CD4-positive, alpha-beta T cell (primary cell): ENCODE data around the gene SLC25A31. TPM values are rescaled to one million over a fixed set of nuclear protein-coding genes. Genes with fewer than 3 reads are reported as not detected.

Experiments
- ATAC-seq: fragments of 200-7000 bp; cut with Tn5 transposase; one replicate; pipeline ENCODE4 v1.10.0; 2022; ENCODE audit warnings: mild to moderate bottlenecking; ENCODE audit not compliant: poor library complexity
- CTCF ChIA-PET: fragments of 350-600 bp; sonication (Branson Sonifier 250); formaldehyde crosslinking; loops from one replicate; lab custom pipeline; 2021; ENCODE audit warnings: antibody characterized with exemption, inconsistent platforms; lab: Charles Lee
- POLR2A ChIA-PET: fragments of 350-600 bp; sonication (Branson Sonifier 250); formaldehyde crosslinking; loops from one replicate; lab custom pipeline; 2021; ENCODE audit warnings: antibody characterized with exemption, inconsistent platforms; lab: Charles Lee
- DNase-seq, 14 experiments: peaks; one replicate each; pipeline ENCODE4 v3.0.0-alpha.2; 2013 to 2020; ENCODE audit warnings: mixed read lengths in 2 of 14
- H3K27ac ChIP-seq, 2 donors: one replicate each; pipeline versions ENCODE4 v1.5.1 to v1.7.0; 2013; ENCODE audit warnings: low read length in 2 of 2, low read depth in 1 of 2, mild to moderate bottlenecking in 1 of 2
- H3K27me3 ChIP-seq, 2 experiments: 1 replicate in 1 of 2; 2 replicates in 1 of 2; pipeline versions ENCODE4 v1.6.1 to v1.7.0; 2013; ENCODE audit warnings: low read length in 2 of 2, control low read depth in 1 of 2, mild to moderate bottlenecking in 1 of 2, moderate library complexity in 1 of 2; ENCODE audit not compliant: insufficient read depth in 2 of 2, control insufficient read depth in 1 of 2
- H3K36me3 ChIP-seq: one replicate; pipeline ENCODE4 v1.6.1; 2013; ENCODE audit warnings: low read length, control low read depth; ENCODE audit not compliant: insufficient read depth
- H3K4me1 ChIP-seq: one replicate; pipeline ENCODE4 v1.6.1; 2013; ENCODE audit warnings: low read length, control low read depth; ENCODE audit not compliant: insufficient read depth
- H3K4me3 ChIP-seq: one replicate; pipeline ENCODE4 v1.5.1; 2013; ENCODE audit warnings: mild to moderate bottlenecking, low read length, moderate library complexity
- H3K9me3 ChIP-seq, 2 experiments: 1 replicate in 1 of 2; 2 replicates in 1 of 2; pipeline versions ENCODE4 v1.6.1 to v1.7.0; 2013; ENCODE audit warnings: low read length in 2 of 2, mild to moderate bottlenecking in 2 of 2, control low read depth in 1 of 2, moderate library complexity in 1 of 2; ENCODE audit not compliant: control insufficient read depth in 1 of 2, insufficient read depth in 1 of 2
- H3K27ac Mint-ChIP-seq: one replicate; pipeline ENCODE4 v1.8.0; 2020; ENCODE audit warnings: mixed read lengths
- H3K27me3 Mint-ChIP-seq: one replicate; pipeline ENCODE4 v1.8.0; 2021; ENCODE audit warnings: mixed read lengths
- H3K36me3 Mint-ChIP-seq: one replicate; pipeline ENCODE4 v1.8.0; 2021; ENCODE audit warnings: low read depth, mixed read lengths
- H3K4me1 Mint-ChIP-seq: one replicate; pipeline ENCODE4 v1.8.0; 2021; ENCODE audit warnings: low read depth, mixed read lengths
- H3K4me3 Mint-ChIP-seq: one replicate; pipeline ENCODE4 v1.8.0; 2020; ENCODE audit warnings: mild to moderate bottlenecking, mixed read lengths
- H3K9me3 Mint-ChIP-seq: one replicate; pipeline ENCODE4 v1.8.0; 2020; ENCODE audit warnings: mixed read lengths
- CTCF ChIP-seq: fragments of 200-600 bp; IDR thresholded peaks from one replicate; pipeline ENCODE4 v1.8.0; 2022; ENCODE audit warnings: antibody characterized with exemption, mild to moderate bottlenecking
- intact Hi-C, 2 experiments: fragments of 100-400 bp; cut with DNase I in 1 of 2; cut with micrococcal nuclease in 1 of 2; formaldehyde crosslinking; loops; one replicate each; pipeline versions ENCODE4 v1.15.1 to v1.9.0; 2023 to 2025; cut with DNase I, micrococcal nuclease
- total RNA-seq, 174 experiments: library from RNA in 2 of 174; stranded (reverse) in 2 of 174; gene quantifications; one replicate each; pipeline ENCODE4 v1.2.3 and lab custom pipeline; 2021 to 2026

The SLC25A31 gene
- total RNA-seq, 2 experiments from 2014 or later: not detected

GRCh38 chr4:127772769-127773671 is 42.8 kb downstream of the SLC25A31 start:
- intact Hi-C loops: no loop called here
- ATAC-seq: no peak
- Histone ChIP-seq H3K4me3 (no peak overlapping the region), H3K27me3 (peaks cover 10 to 33% of the 10 kb centered on the region in 2 experiments), H3K36me3 (no peaks in the 10 kb centered on the region), H3K27ac (no peak overlapping the region), H3K4me1 (no peaks in the 10 kb centered on the region), H3K9me3 (no peaks in the 10 kb centered on the region)
- Mint-ChIP-seq H3K27ac (no peak overlapping the region), H3K27me3 (peaks cover 60% of the 10 kb centered on the region), H3K36me3 (no peaks in the 10 kb centered on the region), H3K4me3 (no peak overlapping the region), H3K4me1 (no peaks in the 10 kb centered on the region), H3K9me3 (no peaks in the 10 kb centered on the region)
- no peak for DNase-seq
- POLR2A ChIA-PET: no interaction called here
- CTCF ChIA-PET: no interaction called here
- no peak for TF ChIP-seq CTCF

DNA sequence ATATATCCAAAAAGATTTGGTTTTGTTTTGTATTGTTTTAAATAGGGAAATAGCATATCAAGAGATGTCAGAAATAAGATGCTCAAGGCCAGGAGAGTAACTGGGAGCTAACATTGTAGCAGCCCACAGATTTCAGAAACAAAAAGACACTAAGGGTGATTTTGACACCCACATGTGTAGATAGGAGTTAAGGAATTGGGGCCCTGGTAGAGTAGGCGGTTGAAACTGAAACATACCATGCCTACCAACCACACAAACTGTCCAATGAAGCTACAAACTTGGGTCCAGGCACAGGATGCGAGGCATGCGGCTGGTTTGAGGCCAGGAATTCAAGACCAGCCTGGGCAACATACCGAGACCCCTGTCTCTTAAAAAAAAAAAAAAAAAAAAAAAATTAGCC is 45.6 kb downstream of the SLC25A31 start:
- no peak overlapping the region for H3K27ac Mint-ChIP-seq
- H3K4me1 Mint-ChIP-seq: no peaks in the 10 kb centered on the region
- no peak for TF ChIP-seq CTCF
- peaks cover 20 to 51% of the 10 kb centered on the region in 2 experiments for H3K27me3 ChIP-seq
- no peak overlapping the region for H3K4me3 Mint-ChIP-seq
- intact Hi-C loops: no loop called here
- no peaks in the 10 kb centered on the region for H3K36me3 ChIP-seq
- peaks cover 77% of the 10 kb centered on the region for H3K27me3 Mint-ChIP-seq
- H3K9me3 ChIP-seq: peaks cover 0 to 4% of the 10 kb centered on the region in 2 experiments
- ChIA-PET CTCF (no interaction called here), POLR2A (no interaction called here)
- H3K27ac ChIP-seq: no peak overlapping the region
- H3K4me1 ChIP-seq: no peaks in the 10 kb centered on the region
- H3K36me3 Mint-ChIP-seq: no peaks in the 10 kb centered on the region
- ATAC-seq (no peak), DNase-seq (no peak)
- no peak overlapping the region for H3K4me3 ChIP-seq
- H3K9me3 Mint-ChIP-seq: no peaks in the 10 kb centered on the region

DNA sequence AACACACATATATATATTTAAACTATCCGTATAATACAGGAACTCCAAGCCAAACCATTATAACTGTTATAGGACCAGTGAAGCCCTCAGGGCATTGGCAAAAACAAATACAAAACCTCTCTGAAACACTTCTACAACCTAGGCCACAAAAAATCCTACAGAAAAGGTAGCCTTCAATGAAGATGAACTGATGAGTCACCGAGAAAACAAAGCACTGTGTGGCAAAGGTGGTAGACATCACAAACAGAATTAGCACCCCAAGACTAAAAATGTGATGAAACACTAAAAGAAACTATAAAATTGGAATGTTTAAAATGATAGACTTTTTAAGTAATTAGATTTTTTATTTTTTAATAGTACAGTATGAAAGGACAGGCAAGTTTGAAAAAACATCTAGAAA is 46.4 kb downstream of the SLC25A31 start:
- TF ChIP-seq CTCF: no peak
- no peaks in the 10 kb centered on the region for H3K36me3 ChIP-seq
- H3K27ac Mint-ChIP-seq: no peak overlapping the region
- no peak overlapping the region for H3K27ac ChIP-seq
- intact Hi-C loops: no loop called here
- peaks cover 27 to 59% of the 10 kb centered on the region in 2 experiments for H3K27me3 ChIP-seq
- H3K27me3 Mint-ChIP-seq: peaks cover 78% of the 10 kb centered on the region
- no peak overlapping the region for H3K4me3 ChIP-seq
- ChIA-PET POLR2A (no interaction called here), CTCF (no interaction called here)
- peaks cover 0 to 4% of the 10 kb centered on the region in 2 experiments for H3K9me3 ChIP-seq
- H3K9me3 Mint-ChIP-seq: no peaks in the 10 kb centered on the region
- DNase-seq (no peak), ATAC-seq (no peak)
- no peaks in the 10 kb centered on the region for H3K36me3 Mint-ChIP-seq
- H3K4me1 ChIP-seq: peaks cover 6% of the 10 kb centered on the region
- H3K4me3 Mint-ChIP-seq: no peak overlapping the region
- no peaks in the 10 kb centered on the region for H3K4me1 Mint-ChIP-seq
